ENCODE data around the gene IPCEF1.
"Not testable (repeated sequence)": the region's sequence is repeated elsewhere in the genome, so short reads cannot be mapped to it uniquely, and the experiment has no call there.

Gene IPCEF1

GRCh38 chr6:154331750-154332149, 24.9 kb downstream of the IPCEF1 start:
- DNase-seq (ENCODE audit: low spot score) = no peak

- no peak for DNase-seq (ENCODE audit: low spot score)
These were observed 27.0 kb downstream of the IPCEF1 start for GRCh38 chr6:154329350-154330170.

- DNase-seq (ENCODE audit: low spot score) = not testable (repeated sequence)
These were observed 29.3 kb downstream of the IPCEF1 start for GRCh38 chr6:154327313-154327712.

DNA sequence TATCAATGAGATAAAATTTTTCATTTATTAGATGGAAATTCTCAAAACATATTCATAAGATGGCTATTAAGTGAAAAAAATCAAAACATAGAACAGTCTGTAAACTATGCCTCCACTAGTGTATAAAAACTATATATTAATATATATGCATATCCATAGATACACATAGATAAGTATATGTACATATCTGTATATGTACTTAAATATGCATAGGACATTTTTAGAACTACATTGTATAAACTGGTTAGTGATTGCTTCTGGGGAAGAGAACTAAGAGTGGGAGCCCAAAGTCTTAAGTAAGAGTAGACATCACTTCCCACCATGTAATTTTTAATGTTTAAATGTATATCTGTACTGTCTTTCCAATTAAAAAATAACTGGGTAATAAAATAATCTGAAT, 31.5 kb downstream of the IPCEF1 start:
- no peak for DNase-seq (ENCODE audit: low spot score)

GRCh38 chr6:154320181-154320580, 36.4 kb downstream of the IPCEF1 start:
- DNase-seq (ENCODE audit: low spot score) = no peak

- DNase-seq (ENCODE audit: low spot score) = no peak
These were observed 37.3 kb downstream of the IPCEF1 start for GRCh38 chr6:154319231-154319858.

- DNase-seq (ENCODE audit: low spot score) = no peak
These were observed 37.9 kb downstream of the IPCEF1 start for GRCh38 chr6:154318721-154319120.

GRCh38 chr6:154316131-154316530, 40.5 kb downstream of the IPCEF1 start:
- no peak for DNase-seq (ENCODE audit: low spot score)

GRCh38 chr6:154314084-154314483, 42.5 kb downstream of the IPCEF1 start:
- no peak for DNase-seq (ENCODE audit: low spot score)

- DNase-seq (ENCODE audit: low spot score) = no peak
These were observed 47.6 kb downstream of the IPCEF1 start for GRCh38 chr6:154308986-154309385.

DNA sequence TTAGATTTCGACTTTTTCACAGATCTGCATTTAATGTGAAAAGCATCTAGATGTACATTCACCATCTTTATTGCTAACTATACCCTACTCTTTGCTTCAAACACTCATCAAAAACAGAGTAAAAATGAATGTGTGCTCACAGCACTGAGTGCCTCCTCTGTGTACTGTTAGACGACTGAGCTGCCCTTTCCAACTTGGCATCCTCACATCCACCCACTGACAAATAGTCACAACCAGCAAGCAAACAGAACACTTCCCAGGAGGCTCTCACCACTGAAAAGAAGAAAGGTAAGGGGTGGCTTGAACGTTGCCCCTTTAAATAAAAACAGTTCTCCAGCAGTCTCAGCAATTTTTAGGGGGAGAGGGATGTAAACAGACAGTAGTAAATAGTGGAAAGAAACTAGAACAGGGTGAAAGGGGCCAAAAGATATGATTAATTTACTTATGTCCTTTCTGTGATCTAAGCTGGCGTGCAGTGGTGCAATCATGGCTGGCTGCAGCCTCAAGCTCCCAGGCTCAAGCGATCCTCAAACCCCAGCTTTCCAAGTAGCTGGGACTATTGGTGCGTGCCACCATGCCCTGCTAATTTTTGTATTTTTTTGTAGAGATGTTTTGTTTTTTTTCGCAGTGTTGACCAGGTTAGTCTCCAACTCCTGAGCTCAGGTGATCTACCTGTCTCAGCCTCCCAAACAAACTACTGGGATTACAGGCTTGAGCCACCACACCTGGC, 48.7 kb downstream of the IPCEF1 start:
- DNase-seq (ENCODE audit: low spot score) = no peak

DNA sequence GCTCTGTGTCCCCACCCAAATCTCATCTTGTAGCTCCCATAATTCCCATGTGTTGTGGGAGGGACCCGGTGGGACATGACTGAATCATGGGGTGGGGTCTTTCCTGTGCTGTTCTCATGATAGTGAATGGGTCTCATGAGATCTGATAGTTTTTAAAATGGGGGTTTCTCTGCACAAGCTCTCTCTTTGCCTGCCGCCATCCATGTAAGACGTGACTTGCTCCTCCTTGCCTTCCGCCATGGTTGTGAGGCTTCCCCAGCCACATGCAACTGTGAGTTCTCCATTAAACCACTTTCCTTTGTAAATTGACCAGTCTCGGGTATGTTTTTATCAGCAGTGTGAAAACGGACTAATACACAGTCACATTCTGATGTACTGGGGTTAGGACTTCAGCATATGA, 49.5 kb downstream of the IPCEF1 start:
- not testable (repeated sequence) for DNase-seq (ENCODE audit: low spot score)

DNA sequence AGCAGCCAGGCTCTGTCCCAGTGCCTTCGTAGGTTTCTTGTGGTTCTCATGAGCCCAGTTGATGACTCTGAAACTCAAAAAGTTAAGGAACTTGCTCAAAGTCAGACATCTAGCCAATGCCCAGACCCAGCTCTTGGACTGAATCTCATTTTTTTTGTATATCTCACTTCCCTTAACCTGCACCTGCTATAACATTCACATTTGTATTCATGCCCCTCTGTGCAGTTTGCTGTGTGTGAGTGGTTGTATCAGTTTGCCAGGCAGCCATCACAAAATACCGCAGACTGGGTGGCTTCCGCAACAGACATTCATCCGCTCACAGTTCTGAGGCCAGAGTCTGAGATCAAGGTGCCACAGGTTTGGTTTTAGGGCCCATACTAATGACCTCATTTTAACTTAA, 49.9 kb downstream of the IPCEF1 start:
- no peak for DNase-seq (ENCODE audit: low spot score)

GRCh38 chr6:154304191-154304590, 52.4 kb downstream of the IPCEF1 start:
- DNase-seq (ENCODE audit: low spot score) = no peak

- DNase-seq (ENCODE audit: low spot score) = not testable (repeated sequence)
These were observed 53.0 kb downstream of the IPCEF1 start for GRCh38 chr6:154303642-154304041.

DNA sequence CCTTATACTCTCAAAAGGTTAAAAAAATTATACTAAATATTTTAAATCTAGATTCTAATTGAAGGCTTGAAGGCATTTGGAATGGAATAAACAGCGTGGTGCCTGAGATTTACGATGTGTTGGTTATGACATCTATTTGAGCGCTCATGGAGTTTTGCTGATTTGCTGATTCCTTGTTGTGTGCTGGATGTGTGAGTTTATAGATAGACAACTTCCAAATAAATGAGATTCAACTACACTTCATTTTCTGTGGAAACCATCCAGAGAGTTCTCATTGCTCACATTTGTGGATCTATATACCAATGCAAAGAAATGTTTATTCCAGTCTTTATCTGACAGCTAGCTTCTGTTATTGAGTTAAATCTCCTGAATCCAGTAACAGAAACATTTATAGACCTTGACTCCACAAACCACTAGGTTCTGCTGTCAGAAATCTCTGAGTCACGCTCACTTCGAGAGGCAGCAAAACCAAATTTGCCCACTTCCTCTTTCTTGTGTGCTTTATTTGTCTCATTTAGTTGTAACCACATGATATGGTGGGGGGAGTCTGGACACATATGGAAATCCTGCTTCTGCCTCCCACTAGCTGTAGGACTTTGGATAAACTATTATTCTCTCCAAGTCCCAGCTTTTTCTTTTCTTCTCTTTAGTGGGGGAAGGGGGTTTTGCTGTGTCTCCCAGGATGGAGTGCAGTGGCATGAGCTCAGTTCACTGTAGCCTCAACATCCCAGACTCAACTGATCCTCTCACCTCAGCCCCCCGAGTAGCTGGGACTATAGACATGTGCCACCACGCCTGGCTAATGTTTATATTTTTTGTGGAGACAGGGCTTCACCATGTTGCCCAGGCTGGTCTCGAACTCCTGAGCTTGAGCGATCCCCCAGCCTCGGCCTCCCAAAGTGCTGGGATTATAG, 54.5 kb downstream of the IPCEF1 start:
- DNase-seq (ENCODE audit: low spot score) = no peak

- DNase-seq (ENCODE audit: low spot score) = no peak
These were observed 55.4 kb downstream of the IPCEF1 start for GRCh38 chr6:154301086-154301625.

GRCh38 chr6:154298297-154298696, 58.3 kb downstream of the IPCEF1 start:
- DNase-seq (ENCODE audit: low spot score) = no peak

DNA sequence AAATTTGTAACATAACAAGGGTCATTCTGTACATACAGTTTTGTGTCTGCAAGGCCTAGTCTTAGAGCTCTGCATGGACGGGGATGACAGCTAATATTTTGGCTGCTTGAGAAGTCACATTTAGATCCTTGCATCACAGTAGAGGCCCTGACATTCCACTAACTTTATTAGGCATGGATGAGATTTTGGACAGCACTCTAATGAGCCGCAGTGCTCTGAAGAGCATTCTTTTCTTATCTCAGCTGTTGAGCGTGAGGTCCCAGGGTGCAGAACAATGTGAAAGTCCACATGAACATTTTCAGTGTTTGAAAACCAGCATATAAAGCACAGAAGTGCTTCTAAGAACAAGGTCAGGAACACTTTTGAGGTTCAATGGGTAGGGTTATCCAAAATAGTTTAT, 58.9 kb downstream of the IPCEF1 start:
- DNase-seq (ENCODE audit: low spot score) = no peak

- no peak for DNase-seq (ENCODE audit: low spot score)
These were observed 59.4 kb downstream of the IPCEF1 start for GRCh38 chr6:154297210-154297609.

- no peak for DNase-seq (ENCODE audit: low spot score)
These were observed 60.9 kb downstream of the IPCEF1 start for GRCh38 chr6:154295733-154296132.
